Activated CD8-positive, alpha-beta memory T cell treated with anti-CD3 and anti-CD28 coated beads for 24 hours (primary cell): ENCODE measurements around the gene DBNDD1.

Experiments
- DNase-seq: peaks from one replicate; pipeline ENCODE4 v3.0.0-alpha.2; 2020

Gene DBNDD1

DNA sequence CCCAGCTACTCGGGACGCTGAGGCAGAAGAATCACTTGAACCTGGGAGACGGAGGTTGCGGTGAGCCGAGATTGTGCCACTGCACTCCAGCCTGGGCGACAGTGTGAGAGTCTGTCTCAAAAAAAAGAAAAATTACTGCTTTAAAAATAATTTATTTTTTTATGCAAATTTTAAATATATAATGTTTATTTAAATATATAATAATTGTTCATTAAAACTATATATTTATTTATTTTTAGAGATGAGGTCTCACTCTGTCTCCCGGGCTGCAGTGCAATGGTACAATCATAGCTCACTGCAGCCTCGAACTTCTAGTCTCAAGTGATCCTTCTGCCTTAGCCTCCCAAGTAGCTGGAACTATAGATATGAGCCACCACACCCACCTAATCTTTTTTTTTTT is 15.2 kb upstream of the DBNDD1 start:
- no peak for DNase-seq

DNA sequence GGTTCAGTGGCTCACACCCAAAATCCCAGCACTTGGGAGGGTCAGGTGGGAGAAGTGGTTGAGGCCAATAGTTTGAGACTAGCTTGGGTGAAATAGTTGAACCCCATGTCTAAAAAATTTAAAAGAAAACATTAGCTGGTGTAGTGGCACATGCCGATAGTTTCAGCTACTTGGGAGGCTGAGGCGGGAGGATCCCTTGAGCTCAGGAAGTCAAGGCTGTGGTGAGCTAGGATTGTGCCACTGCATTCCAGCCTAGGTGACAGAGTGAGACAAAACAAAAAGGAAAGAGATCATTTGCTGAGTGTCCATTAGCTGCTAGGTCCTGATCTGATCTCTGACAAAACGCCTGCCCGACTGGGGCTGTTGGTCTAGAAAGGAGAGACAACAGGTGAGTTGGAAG is 14.1 kb upstream of the DBNDD1 start:
- DNase-seq: no peak

- DNase-seq: no peak
Observed at GRCh38 chr16:90032674-90033331, 13.5 kb upstream of the DBNDD1 start.

DNA sequence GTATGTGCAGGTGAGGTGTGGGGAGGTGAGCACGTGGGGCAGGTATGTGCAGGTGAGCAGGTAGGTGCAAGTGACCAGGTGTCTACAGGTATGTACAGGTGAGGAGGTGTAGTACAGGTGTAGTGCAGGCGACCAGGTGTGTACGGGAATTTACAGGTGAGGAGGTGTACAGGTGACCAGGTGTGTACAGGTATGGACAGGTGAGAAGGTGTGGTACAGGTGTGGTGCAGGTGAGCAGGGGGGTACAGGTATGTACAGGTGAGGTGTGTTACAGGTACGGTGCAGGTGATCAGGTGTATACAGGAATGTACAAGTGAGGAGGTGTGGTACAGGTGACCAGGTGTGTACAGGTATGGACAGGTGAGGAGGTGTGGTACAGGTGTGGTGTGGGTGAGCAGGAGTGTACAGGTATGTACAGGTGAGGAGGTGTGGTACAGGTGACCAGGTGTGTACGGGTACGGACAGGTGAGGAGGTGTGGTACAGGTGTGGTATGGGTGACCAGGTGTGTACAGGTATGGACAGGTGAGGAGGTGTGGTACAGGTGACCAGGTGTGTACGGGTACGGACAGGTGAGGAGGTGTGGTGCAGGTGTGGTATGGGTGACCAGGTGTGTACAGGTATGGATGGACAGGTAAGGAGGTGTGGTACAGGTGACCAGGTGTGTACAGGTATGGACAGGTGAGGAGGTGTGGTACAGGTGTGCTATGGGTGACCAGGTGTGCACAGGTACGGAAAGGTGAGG is 12.8 kb upstream of the DBNDD1 start:
- no peak for DNase-seq

- no peak for DNase-seq
Observed at GRCh38 chr16:90031186-90031930, 12.1 kb upstream of the DBNDD1 start.

DNA sequence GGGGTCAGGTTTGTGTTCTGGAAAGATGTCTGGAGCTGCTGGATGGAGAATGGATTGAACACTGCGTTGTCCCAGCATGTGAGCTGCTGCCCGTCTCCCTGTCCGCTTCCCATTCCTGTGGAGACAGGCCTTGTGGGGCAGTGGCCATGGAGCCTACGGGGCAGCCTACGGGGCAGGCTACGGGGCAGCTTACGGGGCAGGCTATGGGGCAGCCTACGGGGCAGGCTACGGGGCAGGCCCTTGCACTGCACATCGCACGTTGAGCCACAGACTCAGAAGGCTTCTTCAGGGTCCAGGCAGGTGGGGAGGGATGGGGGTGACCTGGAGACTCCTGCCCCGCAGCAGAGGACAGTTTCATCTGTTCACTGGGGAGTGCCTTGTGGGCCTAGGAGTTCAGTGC is 9.7 kb upstream of the DBNDD1 start:
- DNase-seq: no peak

DNA sequence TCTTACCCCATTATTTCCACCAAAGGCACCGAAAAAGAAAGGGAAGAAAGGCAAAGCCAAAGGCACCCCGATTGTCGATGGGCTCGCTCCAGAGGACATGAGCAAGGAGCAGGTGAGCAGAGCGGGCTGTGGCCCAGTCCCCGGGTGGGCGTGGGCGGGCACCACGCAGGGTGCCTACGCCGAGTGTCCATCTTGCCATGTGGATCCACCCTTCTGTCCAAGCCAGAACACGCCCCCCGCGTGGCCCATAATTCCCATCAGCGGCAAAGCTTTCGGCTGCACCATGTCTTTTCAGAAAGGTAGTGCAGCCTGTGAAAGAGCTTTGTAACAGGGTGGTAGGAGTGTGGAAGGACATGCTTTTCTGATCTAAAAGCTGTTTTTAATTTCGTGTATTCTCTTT is 8.4 kb upstream of the DBNDD1 start:
- no peak for DNase-seq

DNA sequence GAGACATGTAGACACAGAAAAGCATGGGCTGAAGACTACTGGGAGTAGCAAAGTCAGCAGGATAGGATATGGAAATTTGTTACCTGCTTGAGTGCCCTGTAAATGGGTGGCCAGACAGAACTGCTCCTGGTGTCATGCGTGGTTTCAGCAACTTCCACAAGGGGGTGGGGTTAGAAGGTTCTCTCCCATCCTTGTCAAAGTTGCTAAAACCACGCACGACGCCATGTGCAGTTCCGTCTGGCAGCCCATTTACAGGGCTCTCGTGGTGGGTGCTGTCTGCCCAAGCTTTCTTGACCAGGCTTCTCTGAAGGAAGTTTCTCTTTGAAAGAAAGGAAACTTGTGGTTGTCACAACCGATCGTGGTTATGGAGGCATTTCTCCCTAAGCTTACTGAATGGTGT is 6.9 kb upstream of the DBNDD1 start:
- DNase-seq: no peak

DNA sequence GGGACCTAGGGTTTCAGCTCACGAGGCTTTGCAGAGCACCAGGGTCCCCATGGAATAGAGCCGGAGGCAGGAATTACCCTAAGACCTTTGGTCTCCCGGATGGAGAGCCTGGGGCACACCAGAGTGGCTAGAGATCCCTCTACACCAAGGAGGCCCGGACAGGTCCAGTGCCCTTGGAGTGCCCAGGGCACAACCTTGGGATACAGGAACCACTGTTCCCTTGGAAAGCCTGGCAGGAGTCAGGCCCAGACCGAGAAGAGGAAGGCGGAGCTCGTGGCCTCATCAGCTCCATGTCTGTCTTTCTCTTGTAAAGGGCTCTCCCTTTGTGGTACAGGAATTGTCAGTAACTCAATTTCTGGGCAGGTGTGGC is 3.8 kb upstream of the DBNDD1 start:
- DNase-seq: no peak

GRCh38 chr16:90022209-90023077 is 3.2 kb upstream of the DBNDD1 start:
- DNase-seq: peak; percentile 92

DNA sequence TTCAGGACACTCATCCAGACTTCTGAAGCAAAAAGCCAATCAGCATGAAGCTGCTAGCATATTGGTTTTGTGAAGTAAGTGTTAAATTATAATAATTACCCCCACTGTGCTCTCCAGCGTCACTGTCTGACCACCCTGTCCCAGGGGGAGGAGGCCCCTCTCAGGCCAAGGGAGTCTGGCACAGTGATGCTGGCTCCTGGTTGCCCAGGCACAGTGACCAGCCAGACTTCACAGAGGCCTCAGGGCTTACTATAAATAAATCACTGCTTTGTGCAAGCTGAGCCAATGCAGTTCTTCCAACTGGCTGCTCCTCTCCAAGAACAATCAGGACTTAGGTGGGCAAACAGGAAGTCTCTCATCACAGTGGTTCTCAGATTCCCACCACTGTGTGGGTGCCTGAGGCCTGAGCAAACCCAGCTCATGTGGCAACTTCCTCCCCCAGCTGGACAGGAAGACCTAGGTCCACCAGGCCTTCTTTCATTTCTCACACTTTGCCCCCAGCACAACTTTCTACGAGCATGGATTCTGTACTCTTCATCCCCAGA is 1.7 kb upstream of the DBNDD1 start:
- DNase-seq: no peak

GRCh38 chr16:90020260-90020837 is 1.1 kb upstream of the DBNDD1 start:
- no peak for DNase-seq

DNA sequence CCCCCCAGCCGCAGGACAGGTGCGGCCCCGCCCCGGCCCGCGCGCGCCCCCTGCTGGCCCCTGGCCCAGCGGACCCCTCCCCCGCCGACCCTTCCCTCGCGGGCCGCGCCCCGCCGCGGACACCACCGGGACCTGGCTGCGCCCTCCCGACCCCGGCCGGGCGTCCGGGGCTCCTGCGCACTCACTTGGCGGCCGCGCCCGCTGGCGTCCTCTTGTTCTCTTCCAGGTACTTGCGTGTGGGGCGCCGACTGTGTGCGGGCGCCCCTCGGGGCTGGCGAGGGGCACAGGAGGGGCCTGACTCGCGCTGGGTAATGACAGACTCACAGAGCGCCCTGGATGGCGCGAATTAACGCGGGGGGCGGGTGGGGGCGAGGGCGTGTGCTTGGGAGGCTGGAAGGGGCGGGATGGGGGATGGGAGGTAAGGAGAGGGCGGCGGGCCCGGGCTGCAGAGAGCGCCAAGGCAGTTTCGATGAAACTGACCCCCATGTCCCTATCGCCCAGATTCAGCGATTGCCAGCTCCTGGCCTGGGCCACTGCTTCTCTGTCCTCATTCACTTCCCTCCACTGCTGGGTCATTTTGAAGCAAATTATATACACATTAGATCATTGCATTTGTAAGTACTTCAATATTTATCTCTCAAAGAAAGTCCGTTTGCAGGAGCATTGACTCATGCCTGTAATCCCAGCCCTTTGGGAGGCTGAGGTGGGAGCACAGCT is 445 bp upstream of the DBNDD1 start:
- DNase-seq: peak; percentile 73

DNA sequence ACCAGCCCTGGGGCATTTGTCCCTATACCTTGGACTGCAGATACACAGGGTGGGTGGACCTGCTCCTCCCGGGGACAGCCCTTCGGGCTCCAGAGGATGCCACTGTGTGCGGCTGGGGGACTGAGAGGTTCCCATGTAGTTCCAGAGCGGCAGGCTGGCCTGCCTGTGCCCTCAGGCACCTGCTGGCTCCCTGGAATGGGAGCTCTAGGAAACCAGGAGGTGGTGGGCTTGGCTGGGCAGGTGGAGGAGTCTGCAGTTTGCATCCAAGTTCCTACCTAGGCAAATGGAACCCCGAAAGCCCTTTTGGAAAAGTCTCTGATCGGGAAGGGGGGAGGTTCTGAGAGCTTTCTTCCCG is 982 bp downstream of the DBNDD1 start:
- DNase-seq: no peak

DNA sequence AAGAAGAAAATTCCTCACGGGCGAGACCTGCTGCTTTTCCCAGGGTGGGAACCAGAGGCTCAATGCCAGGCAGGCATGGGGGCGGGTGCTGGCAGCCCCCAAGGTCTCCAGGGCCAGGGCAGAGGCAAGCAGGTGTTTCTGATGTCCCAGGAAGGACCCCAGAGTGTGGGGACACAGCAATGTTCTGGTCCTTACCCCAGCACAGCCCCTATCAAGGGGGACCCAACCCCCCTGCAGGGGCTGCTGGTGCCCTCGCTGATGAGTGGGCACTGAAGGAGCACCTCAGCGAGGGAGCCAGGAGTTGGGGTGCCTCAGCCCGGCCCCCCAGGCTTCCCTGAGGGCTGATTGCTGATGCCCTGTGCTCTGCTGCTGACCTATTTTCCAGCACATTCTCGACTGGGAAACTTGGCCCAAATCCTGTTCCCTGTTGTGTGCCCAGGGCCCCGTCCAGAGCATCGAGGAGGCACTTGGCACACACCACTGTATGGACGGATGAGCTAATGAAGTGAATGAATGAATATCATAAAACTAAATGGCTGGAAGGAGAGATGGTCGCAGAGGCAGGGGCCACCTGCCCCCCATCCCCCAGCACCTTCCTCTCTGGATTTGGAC is 2.8 kb downstream of the DBNDD1 start:
- no peak for DNase-seq

GRCh38 chr16:90015586-90016338 is 3.5 kb downstream of the DBNDD1 start:
- DNase-seq: no peak

DNA sequence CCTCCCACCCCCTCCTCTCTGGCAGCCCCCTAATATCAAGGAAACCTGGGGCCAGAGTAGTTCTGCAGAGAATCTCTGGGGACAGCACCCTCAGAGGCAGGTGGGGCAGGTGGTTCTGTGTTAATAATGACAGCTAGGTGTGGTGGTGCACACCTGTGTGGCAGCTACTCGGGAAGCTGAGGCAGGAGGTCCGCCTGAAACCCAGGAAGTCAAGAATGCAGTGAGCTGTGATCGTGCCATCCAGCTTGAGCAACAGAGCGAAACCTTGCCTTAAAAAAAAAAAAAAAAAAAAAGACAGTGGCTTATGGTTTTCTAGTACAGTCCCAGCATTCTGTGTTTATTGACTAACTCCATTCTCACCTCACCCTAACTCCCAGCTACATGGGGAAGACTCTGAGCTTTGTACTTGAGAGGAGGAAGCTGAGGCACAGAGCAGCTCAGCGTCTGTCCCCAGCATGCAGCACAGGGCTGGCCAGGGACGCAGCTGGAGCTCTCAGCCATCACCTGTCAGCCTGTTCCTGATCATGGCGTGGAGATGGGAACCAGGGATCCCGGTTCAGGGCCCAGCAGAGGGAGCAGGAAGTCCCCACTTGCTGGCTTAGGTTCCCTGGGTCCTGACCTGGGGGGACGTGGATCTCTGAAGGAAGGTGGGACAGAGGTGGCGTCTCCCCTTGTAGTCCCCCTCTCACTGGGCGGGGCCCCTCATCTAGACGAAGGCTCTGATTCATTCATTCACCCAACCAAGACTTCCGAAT is 6.1 kb downstream of the DBNDD1 start:
- DNase-seq: no peak

DNA sequence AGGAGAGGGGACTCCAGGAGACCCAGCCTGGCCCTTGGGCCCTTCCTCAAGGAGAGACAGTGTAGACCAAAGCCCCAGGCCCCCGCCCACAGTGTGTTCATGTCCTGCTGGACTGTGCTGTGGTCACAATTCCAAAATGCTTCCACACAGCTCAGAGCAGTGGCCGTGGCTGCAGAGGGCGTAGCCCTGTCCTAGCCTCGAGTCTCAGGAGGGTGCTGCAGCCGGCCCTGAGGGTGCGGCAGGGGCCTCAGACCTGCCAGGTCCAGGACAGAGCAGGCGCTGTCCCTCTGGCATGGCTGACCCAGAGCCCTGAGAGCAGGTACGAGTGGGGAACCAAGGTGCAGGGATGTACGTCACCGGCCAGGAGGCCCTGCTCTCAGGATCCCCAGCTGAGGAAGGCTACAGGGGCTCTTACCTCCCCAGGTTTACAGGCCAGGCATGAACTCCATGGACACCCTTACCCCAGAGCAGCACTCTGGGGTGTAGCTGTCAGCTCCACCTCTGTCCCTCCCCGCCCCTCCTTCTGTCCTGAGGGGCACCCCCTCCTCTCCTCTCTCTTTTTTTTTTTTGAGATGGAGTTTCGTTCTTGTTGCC is 7.3 kb downstream of the DBNDD1 start:
- no peak for DNase-seq

GRCh38 chr16:90011508-90011819 is 7.8 kb downstream of the DBNDD1 start:
- no peak for DNase-seq
